ENCODE data around the gene LCOR.
"Not testable (repeated sequence)": the region's sequence is repeated elsewhere in the genome, so short reads cannot be mapped to it uniquely, and the experiment has no call there.

The LCOR gene

DNA sequence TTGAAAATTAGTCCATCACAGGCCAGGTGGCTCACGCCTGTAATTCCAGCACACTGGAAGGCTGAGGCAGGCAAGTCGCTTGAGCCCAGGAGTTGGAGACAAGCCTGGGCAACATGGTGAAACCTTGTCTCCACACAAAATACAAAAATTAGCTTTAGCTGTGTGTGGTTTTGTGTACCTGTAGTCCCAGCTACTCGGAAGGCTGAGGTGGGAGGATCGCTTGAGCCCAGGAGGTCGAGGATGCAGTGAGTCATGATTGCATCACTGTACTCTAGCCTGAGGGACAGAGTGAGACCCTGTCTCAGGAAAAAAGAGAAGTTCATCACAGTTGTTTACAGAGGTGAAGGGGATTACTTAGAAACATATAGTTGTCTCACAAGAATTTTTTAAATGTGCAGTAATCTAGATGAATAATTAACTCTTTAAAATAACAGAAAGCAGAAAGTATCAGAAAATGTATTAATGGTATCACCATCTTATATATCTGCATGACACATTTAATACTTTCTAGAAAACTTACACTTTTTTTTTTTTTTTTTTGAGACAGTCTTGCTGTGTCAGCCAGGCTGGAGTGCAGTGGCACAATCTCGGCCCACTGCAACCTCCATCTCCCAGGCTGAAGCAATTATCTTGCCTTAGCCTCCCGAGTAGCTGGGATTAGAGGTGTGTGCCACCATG, 8.9 kb downstream of the LCOR start:
- DNase-seq: no peak

DNA sequence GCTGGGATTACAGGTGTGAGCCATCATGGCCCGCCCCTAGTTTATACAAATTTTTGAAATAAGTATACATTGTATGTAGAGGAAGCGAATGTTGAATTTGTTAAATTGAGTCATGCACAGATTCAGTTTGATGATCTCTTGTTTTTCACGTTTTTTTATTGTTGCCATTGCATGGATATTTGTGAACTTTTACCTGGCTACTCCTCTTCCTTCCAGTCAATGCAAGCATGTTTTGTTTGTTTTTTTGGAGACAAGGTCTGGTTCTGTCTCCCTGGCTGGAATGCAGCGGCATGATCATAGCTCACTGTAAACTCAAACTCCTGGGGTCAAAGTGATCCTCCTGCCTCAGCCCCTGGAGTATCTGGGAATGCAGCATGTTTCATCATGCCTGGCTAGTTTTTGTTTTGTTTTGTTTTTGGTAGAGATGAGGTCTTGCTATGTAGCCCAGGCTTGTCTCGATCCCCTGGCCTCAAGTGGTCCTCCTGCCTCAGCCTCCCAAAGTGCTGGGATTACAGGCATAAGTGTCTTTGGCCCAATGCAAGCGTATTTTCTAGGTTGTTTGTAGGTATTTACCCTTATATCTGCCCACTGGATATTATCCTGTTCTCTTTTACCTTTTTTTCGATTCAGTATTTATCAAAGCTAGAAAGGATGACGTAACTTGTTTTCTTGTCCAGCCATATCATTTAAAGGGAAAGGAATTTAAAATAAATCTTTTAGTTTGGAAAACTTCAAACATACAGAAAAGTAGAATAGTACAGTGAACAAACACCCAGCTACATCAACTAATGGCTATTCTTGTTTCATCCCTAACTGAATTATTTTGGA, 11.0 kb downstream of the LCOR start:
- DNase-seq: no peak

DNA sequence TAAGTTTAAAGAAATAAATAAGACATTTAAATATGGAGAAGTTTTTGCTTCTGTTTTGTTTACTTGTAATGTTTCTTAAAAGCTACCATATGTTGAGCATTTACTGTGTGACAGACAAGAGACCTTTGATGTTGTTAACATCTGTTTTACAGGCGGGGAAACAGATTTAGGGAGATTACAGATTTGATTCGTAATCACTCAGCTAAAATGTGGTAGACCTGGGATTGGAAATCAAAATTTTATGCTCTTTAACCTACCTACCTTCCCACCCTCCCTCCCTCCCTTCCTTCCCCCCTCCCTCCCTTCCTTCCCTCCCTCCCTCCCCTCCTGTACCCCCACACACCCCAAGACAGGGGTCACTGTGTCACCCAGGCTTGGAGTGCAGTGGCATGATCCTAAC, 11.7 kb downstream of the LCOR start:
- DNase-seq: no peak

DNA sequence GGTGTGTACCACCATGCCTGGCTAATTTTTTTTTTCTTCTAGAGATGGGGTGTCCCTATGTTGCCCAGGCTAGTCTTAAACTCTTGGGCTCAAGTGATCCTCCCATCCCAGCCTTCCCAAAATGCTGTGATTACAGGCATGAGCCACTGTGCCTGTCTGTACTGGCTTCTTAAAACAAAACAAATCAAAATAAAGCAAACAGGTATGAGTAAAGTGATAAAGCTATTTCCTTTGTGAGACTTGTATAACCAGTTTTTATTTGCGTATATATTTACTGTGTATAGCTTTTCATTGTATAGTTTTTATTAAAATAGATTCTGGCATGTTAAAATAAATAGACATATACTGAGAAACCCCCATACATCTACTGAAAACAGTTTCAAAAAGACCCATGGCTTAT, 14.3 kb downstream of the LCOR start:
- no peak for DNase-seq

DNA sequence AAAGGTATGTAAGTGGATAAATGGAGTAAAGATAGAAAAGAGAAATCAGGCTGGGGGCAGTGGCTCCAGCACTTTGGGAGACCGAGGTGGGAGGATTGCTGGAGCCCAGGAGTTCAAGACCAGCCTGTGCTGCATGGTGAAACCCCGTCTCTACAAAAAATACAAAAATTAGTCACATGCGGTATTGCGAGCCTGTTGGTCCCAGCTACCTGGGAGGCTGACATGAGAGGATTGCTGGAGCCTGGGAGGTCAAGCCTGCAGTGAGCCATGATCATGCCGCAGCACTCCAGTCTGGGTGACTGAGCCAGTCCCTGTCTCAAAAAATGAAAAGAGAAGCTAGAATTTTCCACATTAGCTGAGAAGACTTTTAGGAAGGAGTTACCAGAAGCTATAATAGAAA, 14.8 kb downstream of the LCOR start:
- DNase-seq: no peak

DNA sequence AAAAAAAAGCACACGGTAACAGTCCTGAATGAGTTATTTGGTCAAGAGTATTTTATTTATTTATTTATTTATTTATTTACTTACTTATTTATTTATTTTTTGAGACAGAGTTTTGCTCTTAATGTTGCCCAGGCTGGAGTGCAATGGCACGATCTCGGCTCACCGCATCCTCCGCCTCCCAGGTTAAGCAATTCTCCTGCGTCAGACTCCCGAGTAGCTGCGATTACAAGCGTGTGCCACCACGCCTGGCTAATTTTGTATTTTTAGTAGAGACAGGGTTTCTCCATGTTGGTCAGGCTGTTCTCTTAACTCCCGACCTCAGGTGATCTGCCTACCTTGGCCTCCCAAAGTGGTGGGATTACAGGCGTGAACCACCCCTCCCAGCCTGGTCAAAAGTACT, 15.3 kb downstream of the LCOR start:
- not testable (repeated sequence) for DNase-seq

DNA sequence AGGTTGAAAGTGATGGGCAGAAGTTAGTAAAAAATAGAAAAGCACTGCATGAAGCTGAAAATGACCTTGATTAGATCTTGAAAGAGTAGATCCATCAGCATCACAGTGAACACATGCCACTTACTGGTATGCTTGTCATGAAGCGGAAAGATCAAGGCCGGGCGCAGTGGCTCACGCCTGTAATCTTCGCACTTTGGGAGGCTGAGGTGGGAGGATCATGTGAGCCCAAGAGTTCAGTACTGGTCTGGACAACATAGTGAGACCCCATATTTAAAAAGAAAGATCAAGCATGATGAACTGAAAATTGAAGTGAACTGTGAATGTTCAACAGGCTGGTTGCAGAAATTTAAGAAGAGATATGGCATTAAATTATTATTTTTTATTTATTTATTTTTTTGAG, 18.0 kb downstream of the LCOR start:
- no peak for DNase-seq

- DNase-seq: no peak
Measured at GRCh38 chr10:96850825-96851224, 18.7 kb downstream of the LCOR start.

DNA sequence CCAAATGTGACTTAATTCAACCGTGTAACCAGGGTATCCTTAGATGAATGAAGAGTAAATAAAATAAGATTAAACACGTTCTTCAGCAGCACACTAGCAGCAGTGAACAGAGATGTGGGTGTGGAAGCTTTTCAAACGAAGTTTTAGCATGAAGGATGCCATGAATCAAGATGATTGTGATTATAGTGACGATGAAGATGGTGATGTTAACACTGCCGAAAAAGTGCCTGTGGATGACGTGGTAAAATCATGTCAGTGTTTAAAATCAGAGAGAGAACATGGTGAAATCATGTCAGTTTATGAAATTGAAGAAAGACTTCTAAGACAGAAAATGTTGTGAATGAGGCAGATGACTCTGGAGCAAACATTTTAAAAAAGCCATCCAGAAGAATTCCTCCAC, 19.2 kb downstream of the LCOR start:
- DNase-seq: no peak

GRCh38 chr10:96856317-96856716, 24.2 kb downstream of the LCOR start:
- no peak for DNase-seq

GRCh38 chr10:96857301-96858012, 25.4 kb downstream of the LCOR start:
- DNase-seq: no peak

DNA sequence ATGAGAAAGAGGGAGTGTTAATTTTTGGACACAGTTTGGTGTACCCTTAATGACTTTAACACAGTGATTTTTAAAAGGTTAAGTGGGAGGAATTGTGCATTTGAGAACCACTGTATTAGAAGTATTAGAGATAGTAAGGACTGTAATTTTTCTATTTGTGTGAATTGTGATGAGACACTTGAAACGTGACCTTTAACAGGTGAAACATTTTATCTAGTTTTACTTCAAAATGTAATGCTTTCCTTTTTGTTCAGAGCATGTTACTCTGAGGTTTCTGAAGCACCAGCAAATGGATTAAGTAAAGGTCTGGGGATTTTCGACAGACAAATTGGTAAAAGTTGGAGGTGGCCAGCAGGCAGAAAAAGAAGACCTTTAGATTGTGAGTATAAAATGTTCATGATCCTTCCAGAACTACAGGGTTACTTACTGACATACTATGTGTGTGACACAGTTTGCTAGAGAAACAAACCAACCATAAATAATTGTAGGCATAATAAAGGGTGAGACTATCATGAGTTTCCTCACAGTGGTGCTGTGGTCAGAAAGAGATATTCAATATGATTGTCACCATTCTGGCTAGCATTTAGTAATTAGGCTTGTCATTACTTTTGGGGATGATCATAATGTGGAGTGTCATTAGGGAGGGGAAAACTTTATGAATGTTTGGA, 26.1 kb downstream of the LCOR start:
- DNase-seq: no peak

- DNase-seq: no peak
Measured at GRCh38 chr10:96858706-96859050, 26.6 kb downstream of the LCOR start.

DNA sequence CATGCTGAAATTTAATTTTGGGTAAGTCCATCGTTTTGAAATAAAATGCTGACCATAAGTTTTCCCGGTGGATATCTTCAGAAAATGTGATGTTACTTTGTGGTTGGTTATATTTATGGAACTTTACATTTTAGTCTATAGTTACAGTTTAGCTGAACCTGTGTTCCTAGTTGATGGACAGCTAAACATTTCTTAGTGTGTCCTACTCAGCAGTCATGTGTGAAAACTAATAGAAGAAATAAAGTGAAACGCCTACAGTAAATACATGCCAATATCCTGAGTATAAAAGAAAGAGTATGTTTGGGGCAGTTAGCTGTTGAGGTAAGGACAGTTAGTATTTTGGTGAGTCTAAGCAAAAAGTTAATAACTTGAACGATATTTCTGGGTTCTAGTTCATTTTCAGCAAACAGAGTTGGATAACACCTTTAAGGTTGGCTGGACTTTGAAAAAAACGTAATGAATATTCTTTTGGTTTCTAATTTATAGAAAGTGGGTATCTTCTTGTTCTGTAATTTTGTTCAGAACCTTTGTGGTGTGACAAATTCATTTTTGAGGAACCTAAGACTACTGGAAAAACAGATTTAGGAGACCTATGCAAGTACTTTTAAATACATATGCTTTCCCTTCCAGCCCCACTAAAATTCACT, 28.7 kb downstream of the LCOR start:
- DNase-seq: no peak

DNA sequence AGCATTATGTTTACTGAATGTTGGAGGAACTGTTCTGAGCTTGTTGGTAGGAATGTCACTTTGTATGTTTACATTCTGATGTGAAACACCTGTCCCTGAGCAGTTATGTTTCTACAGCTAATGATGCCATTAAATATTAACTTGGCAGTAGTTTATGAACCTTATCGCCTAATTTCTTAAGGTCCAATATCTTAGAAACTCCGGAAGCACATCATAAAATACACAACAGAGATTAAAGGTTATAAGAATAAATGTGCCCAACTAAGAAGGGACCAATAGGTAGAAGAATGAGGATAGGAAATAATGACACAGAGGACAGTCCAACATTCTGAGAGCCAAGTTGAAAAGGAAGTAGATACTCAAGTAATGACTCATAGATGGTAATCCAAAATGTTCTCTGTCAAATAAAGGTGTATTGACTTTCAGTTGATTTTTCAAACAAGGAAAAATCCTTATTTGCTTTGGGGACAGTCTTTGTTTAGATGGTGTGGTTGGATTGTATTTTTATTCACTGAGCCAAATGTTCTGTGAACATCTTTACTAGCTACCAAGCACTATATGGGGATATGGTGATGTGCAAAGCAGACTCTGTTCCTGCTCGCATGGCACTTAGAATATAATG, 31.9 kb downstream of the LCOR start:
- DNase-seq: no peak

- no peak for DNase-seq
Measured at GRCh38 chr10:96873086-96873485, 41.0 kb downstream of the LCOR start.

DNA sequence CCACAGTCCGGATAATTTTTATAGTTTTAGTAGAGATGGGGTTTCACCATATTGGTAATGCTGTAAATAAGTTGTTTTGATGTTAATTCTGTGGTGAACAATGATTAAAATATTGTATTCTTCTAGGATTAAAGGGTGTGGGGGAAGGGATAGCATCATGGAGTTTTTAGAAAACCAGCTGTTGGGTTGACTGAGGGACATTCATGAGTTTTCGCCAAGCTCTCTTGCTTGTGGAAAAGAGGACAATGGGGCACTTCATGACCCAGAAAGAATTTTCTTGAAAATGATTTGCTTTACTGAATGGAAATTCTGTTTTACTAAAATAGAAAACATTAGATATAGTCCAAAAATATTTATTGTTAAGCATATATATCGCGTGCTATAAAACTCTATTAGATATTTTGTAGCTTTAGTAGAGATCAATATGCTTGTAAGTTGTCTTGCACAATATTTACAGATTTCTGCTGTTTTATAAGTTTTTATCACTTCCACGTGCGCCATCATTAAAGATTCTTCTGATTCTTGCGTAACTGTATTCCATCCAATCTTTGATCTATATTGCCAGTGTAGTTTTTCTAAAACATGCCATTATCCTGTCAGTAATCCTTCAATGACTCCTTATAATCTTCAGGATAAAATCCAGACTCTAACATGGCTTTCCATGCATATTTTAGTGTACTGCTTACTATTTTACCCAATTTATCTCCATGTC, 41.8 kb downstream of the LCOR start:
- no peak for DNase-seq

DNA sequence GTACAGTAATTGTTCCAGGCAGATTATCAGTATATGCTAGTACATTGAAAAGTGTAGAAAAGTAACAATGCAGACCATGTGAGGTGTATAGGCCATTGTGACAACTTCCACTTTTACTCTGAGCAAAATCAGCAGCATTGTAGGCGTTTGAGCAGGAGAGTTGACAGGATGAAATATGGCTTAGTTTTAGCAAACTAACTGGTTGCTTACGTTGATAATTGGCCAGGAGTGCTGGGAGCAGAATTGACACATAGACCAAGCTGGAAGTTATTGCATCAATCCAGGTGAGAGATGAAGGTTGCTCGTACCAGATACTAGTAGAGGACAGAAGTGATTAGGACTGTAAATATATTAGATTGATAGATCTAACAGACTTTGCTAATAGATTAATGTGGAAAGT, 46.0 kb downstream of the LCOR start:
- no peak for DNase-seq

DNA sequence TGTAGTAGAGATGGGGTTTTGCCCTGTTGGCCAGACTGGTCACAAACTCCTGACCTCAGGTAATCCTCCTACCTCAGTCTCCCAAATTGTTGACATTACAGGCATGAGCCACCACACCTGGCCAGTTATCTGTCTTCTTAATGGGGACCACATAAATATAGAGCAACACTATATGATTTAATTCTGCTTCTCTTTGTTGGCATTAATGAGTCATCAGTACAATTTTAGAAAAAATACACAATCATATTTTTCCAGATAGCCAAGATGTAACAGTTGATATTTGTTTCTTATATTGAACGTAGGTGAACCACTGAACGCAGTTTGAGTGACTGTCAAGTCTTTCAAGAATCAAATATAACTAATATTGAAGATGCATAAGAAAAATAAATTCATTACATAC, 48.5 kb downstream of the LCOR start:
- DNase-seq: no peak

DNA sequence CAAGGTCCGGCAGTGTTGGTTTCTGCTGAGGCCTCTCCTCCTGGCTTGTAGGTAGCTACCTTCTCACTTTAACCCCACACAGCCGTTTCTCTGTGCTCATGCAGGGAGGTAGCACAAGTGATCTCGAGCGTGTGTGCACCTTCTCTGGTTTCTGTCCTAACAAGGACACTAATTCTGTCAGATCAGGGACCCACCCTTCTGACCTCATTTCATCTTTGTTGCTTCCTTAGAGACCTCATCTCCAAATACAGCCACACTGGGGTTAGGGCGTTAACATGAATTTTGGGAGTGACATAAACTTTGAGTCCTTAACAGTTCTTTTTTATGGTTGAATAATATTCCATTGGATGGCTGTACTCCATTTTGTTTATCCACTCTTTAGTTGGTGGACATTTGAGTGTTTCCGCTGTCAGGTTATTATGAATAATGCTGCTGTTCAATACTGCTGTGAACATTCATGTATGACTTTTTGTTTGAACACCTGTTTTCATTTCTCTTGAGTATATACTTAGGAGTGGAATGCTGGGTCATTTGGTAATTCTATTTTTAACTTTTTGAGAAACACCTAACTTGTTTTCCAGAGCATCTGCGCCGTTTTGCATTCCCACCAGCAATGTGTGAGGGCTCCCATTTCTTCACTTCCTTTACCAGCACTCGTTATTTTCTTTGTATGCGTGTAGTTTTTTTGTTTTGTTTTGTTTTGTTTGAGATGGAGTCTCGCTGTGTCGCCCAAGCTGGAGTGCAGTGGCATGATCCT, 57.5 kb downstream of the LCOR start:
- no peak for DNase-seq

GRCh38 chr10:96890172-96890513, 58.0 kb downstream of the LCOR start:
- DNase-seq: no peak

Measured in left hindlimb (tissue), 1 donor.